PFSK-1 (cell line): ENCODE results near the gene RXFP4.
A peak's percentile ranks its signal among the peaks of the same experiment; 100 is the strongest.

Source experiments
- FOXP2 ChIP-seq: optimal IDR thresholded peaks from 2 replicates; pipeline ENCODE3; 2011; ENCODE audit warnings: borderline replicate concordance, control low read depth, inconsistent platforms; ENCODE audit not compliant: insufficient read depth; ENCODE audit errors: extremely low read length, extremely low read depth
- POLR2AphosphoS5 ChIP-seq: IDR thresholded peaks from 2 replicates; pipeline ENCODE4 v1.6.1; 2012; ENCODE audit warnings: low read depth, mild to moderate bottlenecking, control low read depth, low read length, moderate library complexity
- SIN3A ChIP-seq: IDR thresholded peaks from 2 replicates; pipeline ENCODE4 v1.6.1; 2012; ENCODE audit warnings: mild to moderate bottlenecking, low read length, moderate library complexity, borderline replicate concordance; ENCODE audit not compliant: insufficient read depth
- TAF1 ChIP-seq: IDR thresholded peaks from 2 replicates; pipeline ENCODE4 v1.6.1; 2012; ENCODE audit warnings: low read length, control low read depth, borderline replicate concordance; ENCODE audit not compliant: insufficient read depth
- TF ChIP-seq, protein P1 (sequence below), 2 experiments: IDR thresholded peaks; 2 replicates each; pipeline versions ENCODE4 v1.6.1 to v1.8.0; 2011 to 2012; ENCODE audit warnings: low read depth in 2 of 2, low read length in 2 of 2, control low read depth in 1 of 2, inconsistent platforms in 1 of 2, mild to moderate bottlenecking in 1 of 2, moderate library complexity in 1 of 2; ENCODE audit not compliant: insufficient read depth in 1 of 2

Gene RXFP4

GRCh38 chr1:155977690-155978324 lies 36.4 kb downstream of the RXFP4 start:
- TF ChIP-seq TAF1, result no peak
- no peak for TF ChIP-seq POLR2AphosphoS5
- TF ChIP-seq SIN3A, result no peak
- TF ChIP-seq, protein P1, sequence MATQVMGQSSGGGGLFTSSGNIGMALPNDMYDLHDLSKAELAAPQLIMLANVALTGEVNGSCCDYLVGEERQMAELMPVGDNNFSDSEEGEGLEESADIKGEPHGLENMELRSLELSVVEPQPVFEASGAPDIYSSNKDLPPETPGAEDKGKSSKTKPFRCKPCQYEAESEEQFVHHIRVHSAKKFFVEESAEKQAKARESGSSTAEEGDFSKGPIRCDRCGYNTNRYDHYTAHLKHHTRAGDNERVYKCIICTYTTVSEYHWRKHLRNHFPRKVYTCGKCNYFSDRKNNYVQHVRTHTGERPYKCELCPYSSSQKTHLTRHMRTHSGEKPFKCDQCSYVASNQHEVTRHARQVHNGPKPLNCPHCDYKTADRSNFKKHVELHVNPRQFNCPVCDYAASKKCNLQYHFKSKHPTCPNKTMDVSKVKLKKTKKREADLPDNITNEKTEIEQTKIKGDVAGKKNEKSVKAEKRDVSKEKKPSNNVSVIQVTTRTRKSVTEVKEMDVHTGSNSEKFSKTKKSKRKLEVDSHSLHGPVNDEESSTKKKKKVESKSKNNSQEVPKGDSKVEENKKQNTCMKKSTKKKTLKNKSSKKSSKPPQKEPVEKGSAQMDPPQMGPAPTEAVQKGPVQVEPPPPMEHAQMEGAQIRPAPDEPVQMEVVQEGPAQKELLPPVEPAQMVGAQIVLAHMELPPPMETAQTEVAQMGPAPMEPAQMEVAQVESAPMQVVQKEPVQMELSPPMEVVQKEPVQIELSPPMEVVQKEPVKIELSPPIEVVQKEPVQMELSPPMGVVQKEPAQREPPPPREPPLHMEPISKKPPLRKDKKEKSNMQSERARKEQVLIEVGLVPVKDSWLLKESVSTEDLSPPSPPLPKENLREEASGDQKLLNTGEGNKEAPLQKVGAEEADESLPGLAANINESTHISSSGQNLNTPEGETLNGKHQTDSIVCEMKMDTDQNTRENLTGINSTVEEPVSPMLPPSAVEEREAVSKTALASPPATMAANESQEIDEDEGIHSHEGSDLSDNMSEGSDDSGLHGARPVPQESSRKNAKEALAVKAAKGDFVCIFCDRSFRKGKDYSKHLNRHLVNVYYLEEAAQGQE (IDR thresholded peaks at IDR 0.05; ENCODE audit: insufficient read depth in 1 of 2, low read depth in 2 of 2, low read length in 2 of 2), result no peak
- no peak for TF ChIP-seq FOXP2

GRCh38 chr1:155978325-155978972 lies 37.0 kb downstream of the RXFP4 start, which contains the start of gene ARHGEF2:
Gene ARHGEF2 (minus strand): TSS chr1:155978547. CDS start chr1:155978427, 120 bp downstream.
- peak; percentile 60; the same call in 1 of the 2 replicates for TF ChIP-seq POLR2AphosphoS5
- TF ChIP-seq SIN3A, result no peak

DNA sequence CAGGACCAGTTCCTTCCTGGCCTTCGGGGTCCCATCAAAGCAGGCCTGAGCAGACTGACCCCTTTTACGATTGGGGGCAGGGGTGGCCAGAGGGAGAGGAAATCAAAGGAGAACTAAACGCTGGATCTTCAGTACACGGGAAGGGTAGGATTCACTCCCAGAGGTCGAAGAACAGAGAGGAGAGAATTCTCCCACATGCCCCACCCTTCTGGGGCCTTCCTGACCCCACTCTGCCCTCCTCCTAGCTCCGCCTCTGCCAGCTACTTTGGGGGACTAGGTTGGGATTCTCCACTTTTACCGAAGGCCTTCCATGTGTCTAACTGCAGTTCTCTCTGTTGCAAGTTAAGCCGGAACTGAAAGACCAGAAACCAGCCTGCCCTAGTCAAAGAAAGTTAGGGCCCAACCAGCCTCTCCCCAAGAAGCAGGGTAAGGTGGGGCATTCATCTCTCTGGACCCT lies 37.6 kb downstream of the RXFP4 start:
- TF ChIP-seq TAF1 (0 out of 2 replicates have a peak, but pooled peaks have one; percentile 45), POLR2AphosphoS5 (0 out of 2 replicates have a peak, but pooled peaks have one; percentile 7)
- TF ChIP-seq, protein P1 (IDR thresholded peaks at IDR 0.05; ENCODE audit: insufficient read depth in 1 of 2, low read depth in 2 of 2, low read length in 2 of 2), result no peak

GRCh38 chr1:155979597-155980343 lies 38.3 kb downstream of the RXFP4 start:
- no peak for TF ChIP-seq SIN3A
- no peak for TF ChIP-seq POLR2AphosphoS5
- TF ChIP-seq, protein P1 (IDR thresholded peaks at IDR 0.05; ENCODE audit: insufficient read depth in 1 of 2, low read depth in 2 of 2, low read length in 2 of 2), result no peak
- TF ChIP-seq TAF1, result no peak
- no peak for TF ChIP-seq FOXP2

DNA sequence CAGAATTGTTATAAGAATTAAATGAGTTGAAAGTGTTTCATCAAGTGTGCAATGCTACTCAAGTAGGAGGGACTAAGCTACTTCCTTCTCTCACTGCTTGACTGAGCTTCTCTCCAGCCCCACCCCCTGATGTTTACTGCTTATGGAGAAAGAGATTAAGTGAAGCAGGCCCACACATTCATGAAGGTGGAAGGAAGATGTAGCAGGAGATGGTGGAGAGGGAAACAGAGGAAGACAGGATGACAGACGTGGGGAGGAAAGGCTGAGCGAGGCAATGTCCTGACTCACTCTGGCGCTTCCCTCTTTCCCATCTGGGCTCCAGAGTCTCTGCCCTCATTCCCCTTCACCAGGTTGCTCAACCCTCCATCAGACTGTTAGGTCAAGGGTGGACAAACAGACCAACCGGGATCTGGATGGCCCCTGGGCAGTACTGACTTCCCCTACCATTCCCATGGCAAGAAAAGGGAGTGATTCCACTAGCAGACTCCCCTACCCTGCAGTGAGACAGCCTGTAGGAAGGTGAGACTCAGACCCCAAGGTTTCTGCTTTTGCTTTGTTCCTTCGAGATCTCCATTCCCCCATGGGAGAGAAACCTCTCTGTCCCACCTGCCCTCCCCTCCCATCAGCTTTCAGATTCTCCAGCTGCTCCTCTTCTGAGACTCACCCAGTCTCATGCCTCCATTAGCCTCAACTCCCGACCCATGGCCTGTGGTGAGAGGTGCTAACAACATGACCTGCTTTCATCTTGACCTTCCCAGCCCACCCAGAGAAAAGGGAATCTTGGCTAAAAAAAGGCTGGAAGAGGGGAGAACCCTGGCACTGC lies 40.0 kb downstream of the RXFP4 start:
- TF ChIP-seq, protein P1 (IDR thresholded peaks at IDR 0.05; ENCODE audit: insufficient read depth in 1 of 2, low read depth in 2 of 2, low read length in 2 of 2), result no peak
- TF ChIP-seq FOXP2 (no peak), SIN3A (no peak), POLR2AphosphoS5 (no peak), TAF1 (no peak)
